Measurements from ENCODE around the gene CTNNAL1.
"Not testable (repeated sequence)": the region's sequence is repeated elsewhere in the genome, so short reads cannot be mapped to it uniquely, and the experiment has no call there.

CTNNAL1 gene

DNA sequence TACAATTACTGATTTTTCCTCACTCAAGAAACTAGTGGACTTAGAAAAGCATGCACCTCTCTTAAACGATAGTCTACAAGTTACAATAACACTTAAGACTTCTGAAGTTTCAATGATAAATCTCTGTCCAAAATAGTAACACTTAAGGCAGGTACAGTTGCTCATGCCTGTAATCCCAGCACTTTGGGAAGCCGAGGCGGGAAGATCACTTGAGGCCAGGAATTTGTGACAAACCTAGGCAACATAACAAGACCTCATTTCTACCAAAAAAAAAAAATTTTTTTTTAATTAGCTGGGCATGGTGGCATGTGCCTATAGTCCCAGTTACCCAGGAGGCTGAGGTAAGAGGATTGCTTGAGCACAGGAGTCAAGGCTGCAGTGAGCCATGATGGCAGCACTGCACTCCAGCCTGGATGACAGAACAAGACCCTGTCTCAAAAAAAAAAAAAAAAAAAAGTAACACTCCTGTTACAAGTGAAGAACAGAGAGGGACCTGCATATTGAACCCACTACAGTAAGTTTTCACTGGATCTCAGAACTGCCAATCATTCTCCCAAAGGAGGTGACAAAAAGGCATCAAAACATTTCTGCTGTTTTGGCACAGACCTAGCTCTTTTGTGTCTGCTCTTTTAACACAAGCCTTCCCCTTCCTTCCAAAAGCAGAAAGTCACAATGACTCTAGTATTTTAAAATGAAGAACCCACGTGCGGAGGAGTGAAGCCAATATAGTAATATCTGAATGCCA, 75.6 kb downstream of the CTNNAL1 start:
- intact Hi-C loops (cut with DNase I) = no loop called here
- no peak for DNase-seq

DNA sequence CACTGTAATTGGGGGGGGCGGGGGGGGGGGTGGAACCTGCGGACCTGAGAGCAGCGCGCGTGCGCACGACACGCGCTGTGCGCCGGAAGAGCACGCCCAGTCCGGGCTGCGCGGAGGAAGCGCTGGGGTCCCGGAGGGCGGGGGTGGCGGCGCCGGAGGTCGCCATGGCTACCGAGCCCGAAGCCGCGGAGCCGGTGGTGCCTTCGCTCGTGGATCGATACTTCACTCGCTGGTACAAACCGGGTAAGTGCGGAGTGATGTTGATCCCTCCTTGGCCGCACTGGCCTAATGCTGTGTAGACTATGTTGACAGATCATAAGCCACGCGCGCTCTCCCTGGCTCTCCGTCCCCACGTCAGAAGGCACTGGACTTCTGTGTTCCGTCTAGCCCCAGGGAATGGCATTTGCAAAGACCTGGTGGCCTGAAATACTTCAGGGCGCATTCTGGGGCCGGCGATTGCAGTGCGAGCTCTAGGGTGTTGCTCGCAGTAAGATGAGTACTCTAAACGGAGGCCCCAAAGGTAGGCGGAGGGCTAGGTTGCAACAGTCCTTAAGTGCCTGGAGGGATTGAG, 78.9 kb downstream of the CTNNAL1 start, which contains the start of gene ABITRAM:
TSS of gene ABITRAM (plus strand) at position 78 of the 571 bp plus-strand sequence. CDS start at position 165, 87 bp downstream.
- peak; percentile 59 to 97 (median 74) for DNase-seq
- intact Hi-C loops (cut with DNase I) = loop anchor here (1.0 kb wide), 2 partner anchors 78 to 185 kb away; partner anchors contain the start of gene TMEM245

DNA sequence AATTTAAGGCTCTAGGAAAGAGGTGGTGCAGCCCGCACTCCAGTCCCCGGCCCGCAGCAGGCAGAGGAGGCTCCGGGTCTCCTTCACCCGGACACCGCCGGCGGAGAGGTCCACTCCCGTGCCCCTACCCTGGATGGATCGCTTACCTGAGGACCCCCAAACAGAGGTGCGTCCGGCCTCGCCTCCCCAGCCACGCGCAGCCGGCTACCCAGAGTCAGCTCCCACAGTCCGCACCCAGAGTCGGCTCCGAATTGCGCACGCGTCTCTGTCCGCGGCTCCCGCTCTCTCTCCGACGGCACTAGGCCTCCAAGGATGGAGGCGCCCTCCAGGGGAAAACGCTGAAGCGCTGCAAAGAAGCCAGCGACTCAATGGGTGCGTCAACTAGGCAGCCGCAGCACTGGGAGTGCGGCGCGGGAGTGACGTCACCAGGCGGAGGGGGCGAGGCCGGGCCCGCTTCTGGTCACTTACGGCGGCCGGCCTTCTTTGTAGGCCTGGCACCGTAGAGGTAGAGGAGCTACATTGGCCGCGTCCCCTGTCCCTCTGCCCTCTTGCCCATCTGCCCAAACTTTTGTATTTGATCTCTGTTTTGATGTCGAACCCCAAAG, 79.5 kb downstream of the CTNNAL1 start, which contains the start of gene ELP1:
TSS of gene ELP1 (minus strand) at position 407 of the 605 bp plus-strand sequence. CDS start 2,978 bp downstream, outside the sequence.
- intact Hi-C loops (cut with DNase I) = loop anchor here (1.0 kb wide), 2 partner anchors 78 to 185 kb away; partner anchors contain the start of gene TMEM245

DNA sequence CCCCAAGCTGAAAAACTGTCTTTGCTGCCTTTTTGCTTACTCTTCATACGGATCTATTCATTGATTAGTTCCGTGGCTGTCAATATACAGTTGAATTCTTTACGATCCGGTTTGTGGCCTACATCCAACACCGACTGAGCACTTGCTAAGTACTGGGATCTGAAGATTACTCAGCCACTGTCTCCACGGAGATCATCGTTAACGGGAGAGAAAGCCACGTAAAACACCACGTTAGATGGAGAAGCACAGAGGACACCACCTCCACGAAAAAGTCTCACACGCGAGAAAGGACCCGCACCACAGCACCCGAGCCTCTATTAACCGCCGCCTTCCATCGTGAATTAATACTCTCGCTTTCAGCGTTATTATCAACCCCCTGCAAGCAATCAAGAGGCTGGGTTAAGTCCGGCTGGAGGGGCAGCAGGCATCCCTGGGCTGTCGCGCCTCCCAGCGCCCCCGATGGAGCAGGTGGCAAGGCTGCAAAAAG, 80.0 kb downstream of the CTNNAL1 start:
- intact Hi-C loops (cut with DNase I) = no loop called here
- DNase-seq = no peak

More for the DNA sequence above, 79.5 kb downstream of the CTNNAL1 start, which contains the start of gene ELP1:
- DNase-seq = peak; percentile 88 to 99 (median 94)

DNA sequence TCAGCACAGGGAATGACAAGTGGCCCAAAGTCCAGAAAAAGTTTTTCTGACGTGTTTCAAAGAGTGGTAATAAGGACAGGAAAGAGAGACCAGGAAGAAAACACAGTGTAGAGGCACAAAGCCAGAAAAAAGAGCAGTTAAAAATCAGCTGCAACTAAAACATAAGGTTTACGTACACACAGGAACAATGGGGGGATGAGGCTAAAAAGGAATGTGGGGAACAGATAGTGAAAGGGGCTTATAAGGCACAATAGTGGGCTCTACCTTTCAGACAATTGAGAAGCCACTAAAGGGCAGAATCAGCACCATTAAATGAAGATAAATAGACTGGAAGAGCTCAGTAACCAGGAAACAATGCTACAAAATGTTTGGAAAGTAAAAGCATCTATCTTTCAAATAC, 84.9 kb downstream of the CTNNAL1 start:
- DNase-seq = no peak
- intact Hi-C loops (cut with DNase I) = no loop called here

DNA sequence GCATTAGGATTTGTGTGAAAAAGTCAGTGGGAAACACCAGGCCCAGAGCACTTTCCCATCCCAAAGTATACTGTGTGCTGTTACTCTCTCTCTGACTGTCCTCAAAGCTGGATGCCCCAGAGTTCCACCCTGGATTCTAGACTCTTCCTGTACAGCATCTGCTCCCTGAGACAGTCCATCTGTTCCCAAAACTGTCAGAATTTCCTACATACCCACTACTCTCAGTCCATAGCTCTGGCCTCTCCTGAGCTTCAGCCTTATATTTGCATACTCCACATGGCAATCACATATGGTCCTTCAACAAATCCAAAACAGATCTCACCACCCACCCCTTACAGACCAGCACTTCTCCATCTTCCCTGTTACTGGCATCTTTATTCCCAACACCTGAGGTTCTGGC, 88.8 kb downstream of the CTNNAL1 start:
- intact Hi-C loops (cut with DNase I) = no loop called here
- DNase-seq = no peak

DNA sequence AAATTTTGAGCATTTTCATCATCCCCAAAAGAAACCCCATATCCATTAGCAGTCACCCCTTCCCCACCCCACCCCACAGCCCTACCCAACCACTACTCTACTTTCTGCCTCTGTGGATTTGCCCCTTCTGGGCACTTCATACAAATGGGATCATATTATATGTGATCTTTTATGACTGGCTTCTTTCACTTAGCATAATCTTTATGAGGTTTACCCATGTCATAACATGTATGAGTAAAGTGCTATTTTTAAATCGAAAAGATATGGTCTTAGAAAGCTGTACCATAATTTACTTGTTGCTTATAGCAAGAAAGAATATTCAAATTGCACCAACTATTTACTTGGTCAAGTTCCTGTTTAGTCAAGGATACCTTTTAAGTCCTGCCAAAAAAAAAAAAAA, 92.1 kb downstream of the CTNNAL1 start:
- no peak for DNase-seq
- intact Hi-C loops (cut with DNase I) = no loop called here

DNA sequence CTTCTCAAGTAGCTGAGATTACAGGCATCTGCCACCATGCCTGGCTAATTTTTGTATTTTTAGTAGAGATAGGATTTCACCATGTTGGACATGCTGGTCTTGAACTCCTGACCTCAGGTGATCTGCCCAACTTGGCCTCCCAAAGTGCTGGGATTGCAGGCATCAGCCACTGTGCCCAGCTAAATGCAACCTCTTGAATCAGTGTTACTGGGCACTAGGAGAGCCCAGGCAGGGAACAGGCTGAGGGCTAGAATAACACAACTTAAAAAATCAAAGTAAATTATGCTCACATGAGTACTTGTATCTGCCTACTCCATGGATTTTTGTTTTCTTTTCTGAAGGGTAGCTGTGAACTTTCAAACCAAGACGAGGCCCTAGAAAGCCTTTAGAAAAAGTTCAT, 92.9 kb downstream of the CTNNAL1 start:
- intact Hi-C loops (cut with DNase I); DNase-seq: not testable (repeated sequence)

DNA sequence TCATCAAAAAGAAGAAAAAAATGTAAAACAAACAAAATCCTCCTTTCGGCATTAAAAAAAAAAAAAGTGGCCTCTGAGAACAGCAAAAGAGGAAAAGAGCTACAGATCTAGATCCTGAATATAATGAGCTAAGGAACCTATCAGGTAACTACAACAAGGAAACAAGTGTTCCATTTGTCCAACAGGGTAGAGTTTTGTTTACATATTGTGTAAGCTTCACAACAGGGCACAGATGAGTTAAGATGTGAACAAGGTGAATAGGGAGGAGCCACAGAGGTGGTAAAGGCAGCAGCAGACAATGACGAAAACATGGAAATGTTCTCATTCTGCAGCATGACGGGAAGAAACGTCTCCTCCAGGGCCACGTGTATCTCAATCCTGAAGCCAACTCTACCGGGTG, 93.8 kb downstream of the CTNNAL1 start:
- no peak for DNase-seq
- intact Hi-C loops (cut with DNase I) = no loop called here

DNA sequence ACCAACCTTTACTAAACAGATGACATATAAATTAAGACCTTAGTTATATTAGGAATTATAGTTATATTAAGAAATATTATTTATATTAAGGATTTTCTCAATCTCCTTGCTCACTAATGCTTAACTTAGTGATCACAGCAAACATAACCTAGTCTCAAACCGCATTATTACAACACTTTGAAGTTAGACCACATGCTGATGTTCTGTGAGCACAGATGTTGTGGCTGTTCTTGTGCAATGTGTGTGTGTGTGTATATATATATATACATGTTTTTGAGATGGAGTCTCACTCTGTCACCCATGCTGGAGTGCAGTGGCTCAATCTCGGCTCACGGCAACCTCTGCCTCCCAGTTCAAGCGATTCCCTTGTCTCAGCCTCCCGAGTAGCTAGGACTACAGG, 99.9 kb downstream of the CTNNAL1 start:
- DNase-seq = no peak
- intact Hi-C loops (cut with DNase I) = no loop called here

DNA sequence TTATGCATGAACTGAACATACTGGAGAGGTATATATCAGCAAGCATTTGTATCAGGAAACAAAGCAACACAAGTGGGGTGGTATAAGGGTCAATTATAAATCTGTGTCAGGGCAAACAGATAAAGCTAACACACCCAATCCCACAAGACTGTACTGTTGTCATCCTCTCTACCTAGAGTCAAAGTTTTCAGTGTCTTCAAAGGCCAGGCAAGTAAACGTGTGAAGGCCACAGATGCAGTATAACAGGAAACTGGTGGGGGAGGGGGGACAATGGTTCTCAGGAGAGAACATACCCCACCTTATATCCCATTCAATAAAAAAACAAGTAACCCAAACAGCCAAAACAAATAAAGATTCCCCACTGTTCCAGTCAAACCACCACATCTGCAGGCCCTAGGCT, 101.5 kb downstream of the CTNNAL1 start:
- intact Hi-C loops (cut with DNase I) = no loop called here
- no peak for DNase-seq

DNA sequence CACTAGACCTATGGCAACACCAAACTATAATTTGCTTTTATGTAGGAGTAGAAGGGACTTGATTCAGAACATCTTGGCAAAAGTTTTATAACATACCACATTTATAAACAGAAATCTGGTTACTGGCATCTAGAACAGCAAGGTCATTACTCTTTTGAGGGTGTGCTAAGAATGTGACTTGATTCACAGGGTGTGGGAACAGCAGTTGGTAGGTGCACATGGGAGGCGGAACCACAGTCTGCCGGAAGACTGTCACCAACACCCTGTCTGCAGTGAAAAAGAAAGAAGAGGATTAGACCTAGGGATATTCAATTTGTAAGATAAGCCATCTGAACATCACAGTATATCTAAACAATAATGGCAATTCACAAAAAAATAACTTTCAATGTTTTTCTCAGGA, 102.4 kb downstream of the CTNNAL1 start:
- no peak for DNase-seq
- intact Hi-C loops (cut with DNase I) = no loop called here

DNA sequence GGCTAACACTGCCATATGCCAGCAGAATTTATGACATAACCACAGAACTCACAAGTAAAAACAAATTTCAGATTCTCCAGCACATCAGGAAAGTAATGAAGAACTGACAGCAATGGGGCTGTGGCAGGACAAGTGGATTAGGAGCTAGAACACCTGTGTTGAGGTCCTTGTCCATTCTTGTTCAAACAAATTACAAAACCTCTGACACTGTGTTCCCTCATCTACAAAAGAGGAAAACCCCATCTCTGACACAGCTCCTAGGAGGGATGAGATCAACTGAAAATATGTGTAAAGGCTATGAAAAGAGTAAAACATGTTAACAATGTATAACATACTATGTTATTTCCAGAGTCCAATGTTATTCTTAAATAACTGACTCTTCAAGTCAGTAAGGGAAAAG, 102.9 kb downstream of the CTNNAL1 start:
- intact Hi-C loops (cut with DNase I) = no loop called here
- DNase-seq = no peak

DNA sequence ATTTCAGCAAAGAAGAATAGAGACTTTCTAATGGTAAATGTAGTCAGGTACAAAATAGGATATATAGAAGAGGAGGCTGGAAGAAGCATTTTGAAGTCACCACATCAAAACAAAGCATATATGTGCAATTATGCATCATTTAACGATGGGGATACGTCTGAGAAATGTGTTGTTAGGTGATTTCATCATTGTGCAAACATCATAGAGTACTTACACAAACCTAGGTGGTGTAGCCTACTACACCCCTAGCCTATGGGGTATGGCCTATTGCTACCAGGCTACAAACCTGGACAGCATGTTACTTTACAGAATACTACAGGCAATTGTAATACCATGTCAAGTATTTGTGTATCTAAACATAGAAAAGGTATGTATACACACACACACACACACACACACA, 107.8 kb downstream of the CTNNAL1 start:
- no peak for DNase-seq
- intact Hi-C loops (cut with DNase I) = no loop called here

DNA sequence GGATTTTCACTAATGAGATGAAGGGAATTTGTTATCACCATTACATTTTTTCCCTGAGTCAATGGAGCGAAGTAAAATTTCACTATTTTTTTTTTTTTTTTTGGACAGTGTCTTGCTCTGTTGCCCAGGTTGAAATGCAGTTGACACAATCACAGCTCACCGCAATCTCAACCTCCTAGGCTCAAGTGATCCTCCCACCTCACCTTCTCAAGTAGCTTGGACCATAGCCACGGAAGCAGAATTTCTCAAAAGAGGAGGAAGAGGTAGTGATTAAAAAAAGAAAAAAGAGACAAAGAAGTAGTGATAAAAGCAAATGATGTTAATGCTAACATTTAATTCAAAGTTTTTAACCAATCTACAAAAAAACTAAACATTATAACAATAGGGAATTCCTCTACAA, 109.1 kb downstream of the CTNNAL1 start:
- intact Hi-C loops (cut with DNase I) = no loop called here
- DNase-seq = no peak

DNA sequence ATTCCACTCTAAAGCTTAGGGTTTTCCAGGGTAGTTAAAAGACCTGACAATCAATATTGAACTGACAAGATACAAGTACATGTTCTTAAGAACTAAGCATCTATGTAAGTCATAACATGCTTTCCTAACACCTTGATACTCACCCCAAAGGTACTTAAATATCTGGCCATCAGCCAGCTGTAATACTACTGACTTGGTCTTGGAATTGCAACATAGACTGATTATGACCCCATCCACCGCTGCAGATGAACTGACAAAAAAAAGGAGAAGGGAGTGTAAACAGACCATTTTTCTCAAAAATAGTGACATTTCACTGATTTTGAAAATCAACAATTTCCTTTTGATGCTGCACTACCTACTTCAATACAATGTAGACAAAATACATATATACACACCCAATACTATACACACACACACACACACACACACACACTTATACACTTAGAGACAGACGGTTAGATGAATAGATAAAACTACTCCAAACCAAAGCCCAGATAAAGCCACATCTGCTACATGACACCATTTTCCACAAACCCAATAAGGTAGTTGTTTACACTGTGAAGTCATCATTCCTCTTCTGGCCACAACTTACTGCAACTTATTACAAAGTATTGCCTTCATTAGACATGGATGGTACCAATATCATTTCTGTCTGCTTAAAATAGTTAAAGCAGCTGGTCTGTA, 109.7 kb downstream of the CTNNAL1 start:
- no peak for DNase-seq
- intact Hi-C loops (cut with DNase I) = no loop called here

DNA sequence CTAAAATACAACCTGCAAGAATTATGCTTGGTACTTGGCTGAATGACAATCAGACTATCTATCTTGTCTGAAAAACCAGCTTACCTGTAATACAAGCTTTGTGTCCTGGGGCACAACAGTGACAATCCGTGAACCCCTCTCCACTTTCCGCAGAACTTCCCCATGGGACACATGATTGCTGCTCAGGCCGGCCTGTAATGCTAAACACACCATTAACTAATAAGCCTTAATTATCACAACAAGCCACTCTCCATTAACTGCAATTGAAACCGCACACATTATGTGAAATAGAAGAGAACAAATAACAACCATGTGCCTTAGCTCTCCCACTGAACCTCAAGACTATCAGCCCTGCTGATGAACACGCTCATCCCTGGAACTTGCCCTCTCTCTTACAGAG, 113.1 kb downstream of the CTNNAL1 start:
- intact Hi-C loops (cut with DNase I) = no loop called here
- DNase-seq = no peak

DNA sequence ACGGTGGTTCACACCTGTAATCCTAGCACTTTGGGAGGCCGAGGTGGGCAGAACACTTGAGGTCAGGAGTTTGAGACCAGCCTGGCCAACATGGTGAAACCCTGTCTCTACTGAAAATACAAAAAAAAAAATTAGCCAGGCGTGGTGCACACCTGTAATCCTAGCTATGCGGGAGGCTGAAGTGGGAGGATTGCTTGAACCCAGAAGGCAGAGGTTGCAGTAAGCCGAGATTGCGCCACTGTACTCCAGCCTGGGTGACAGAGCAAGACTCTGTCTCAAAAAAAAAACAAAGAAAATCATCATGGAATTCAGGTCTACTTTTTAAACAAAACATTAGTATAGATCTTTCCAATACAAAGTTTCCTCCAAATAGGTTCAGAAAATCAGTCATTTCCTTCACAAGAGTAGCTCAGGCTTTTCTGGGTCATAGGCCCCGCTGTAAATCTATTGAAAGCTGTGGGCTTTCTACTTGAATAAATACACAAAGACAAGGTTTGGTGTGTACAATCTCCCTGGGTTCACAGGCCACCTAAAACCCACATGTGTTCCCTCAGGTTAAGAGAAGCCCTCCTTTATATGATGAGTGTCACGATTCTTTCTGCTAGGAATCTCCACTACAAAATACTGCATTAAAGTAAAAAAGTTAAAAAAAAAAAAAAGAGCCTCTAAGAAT, 114.1 kb downstream of the CTNNAL1 start:
- intact Hi-C loops (cut with DNase I); DNase-seq: not testable (repeated sequence)

DNA sequence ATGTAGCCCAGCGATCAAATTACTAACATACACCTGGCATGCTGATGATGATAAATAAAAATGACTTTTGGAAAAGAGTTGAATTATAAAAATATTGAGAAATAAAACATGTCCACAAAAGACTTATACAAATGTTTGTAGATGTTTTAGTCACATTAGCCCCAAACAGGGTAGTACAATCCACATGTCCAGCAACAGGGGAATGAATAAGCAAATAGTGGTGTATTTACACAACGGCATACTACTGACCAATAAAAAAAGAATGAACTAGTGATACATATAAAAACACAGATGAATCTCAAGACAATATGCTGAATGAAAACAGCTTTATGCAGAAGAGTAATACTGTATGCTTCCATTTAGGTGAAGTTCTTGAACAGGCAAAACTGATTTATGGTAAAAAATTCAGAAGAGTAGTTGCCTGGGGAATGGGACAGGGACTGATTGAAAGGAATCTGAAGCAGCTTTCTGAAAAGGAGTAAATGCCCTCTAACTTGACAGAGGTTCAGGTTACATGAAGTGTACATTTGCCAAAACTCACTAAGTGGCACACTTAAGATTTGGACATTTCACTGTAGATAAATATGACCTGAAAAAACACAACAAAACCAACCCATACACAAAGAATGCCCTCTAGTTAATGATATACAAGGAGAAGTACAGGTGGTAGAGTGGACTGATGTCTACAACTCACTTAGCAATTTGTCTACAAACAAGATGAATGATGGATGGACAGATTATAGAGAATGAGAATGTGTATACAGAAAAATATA, 115.8 kb downstream of the CTNNAL1 start:
- DNase-seq = no peak
- intact Hi-C loops (cut with DNase I) = no loop called here
